Endodermal cell (in vitro differentiated cells): ENCODE results near the gene HOOK2. TPM values are rescaled to one million over a fixed set of nuclear protein-coding genes. Genes with fewer than 3 reads are reported as not detected.

Experiments used
- DNase-seq: peaks from one replicate; pipeline ENCODE4 v3.0.0-alpha.2; 2017
- H3K27ac ChIP-seq: 2 replicates; pipeline ENCODE4 v1.5.1; 2013; ENCODE audit warnings: mild to moderate bottlenecking, low read depth, low read length, moderate library complexity
- H3K27me3 ChIP-seq: 2 replicates; pipeline ENCODE4 v1.6.1; 2013; ENCODE audit warnings: mild to moderate bottlenecking, low read length, moderate library complexity; ENCODE audit not compliant: insufficient read depth, control insufficient read depth, poor library complexity, severe bottlenecking
- H3K36me3 ChIP-seq: 2 replicates; pipeline ENCODE4 v1.7.0; 2013; ENCODE audit warnings: mild to moderate bottlenecking, low read length, moderate library complexity; ENCODE audit not compliant: control insufficient read depth, insufficient read depth
- H3K4me1 ChIP-seq: one replicate; pipeline ENCODE4 v1.7.0; 2013; ENCODE audit warnings: low read length; ENCODE audit not compliant: control insufficient read depth, insufficient read depth
- H3K4me3 ChIP-seq: 2 replicates; pipeline ENCODE4 v1.5.1; 2013; ENCODE audit warnings: mild to moderate bottlenecking, low read length, moderate library complexity
- H3K9ac ChIP-seq: 2 replicates; pipeline ENCODE4 v1.6.1; 2013; ENCODE audit warnings: mild to moderate bottlenecking, low read length, moderate library complexity; ENCODE audit not compliant: poor library complexity, severe bottlenecking; ENCODE audit errors: extremely low read depth
- H3K9me3 ChIP-seq: 2 replicates; pipeline ENCODE4 v1.6.1; 2013; ENCODE audit warnings: mild to moderate bottlenecking, low read length, moderate library complexity; ENCODE audit not compliant: control insufficient read depth
- H3K27ac Mint-ChIP-seq: 2 replicates; pipeline ENCODE4 v1.8.0; 2020; ENCODE audit warnings: mixed read lengths
- H3K27me3 Mint-ChIP-seq: 2 replicates; pipeline ENCODE4 v1.8.0; 2021; ENCODE audit warnings: mild to moderate bottlenecking, mixed read lengths; ENCODE audit not compliant: insufficient read depth
- H3K36me3 Mint-ChIP-seq: 2 replicates; pipeline ENCODE4 v1.8.0; 2020; ENCODE audit warnings: low read depth, mixed read lengths
- H3K4me1 Mint-ChIP-seq: 2 replicates; pipeline ENCODE4 v1.8.0; 2020; ENCODE audit warnings: mixed read lengths
- H3K4me3 Mint-ChIP-seq: 2 replicates; pipeline ENCODE4 v1.8.0; 2020; ENCODE audit warnings: mild to moderate bottlenecking, moderate library complexity, mixed read lengths
- H3K9me3 Mint-ChIP-seq: 2 replicates; pipeline ENCODE4 v1.8.0; 2020; ENCODE audit warnings: mild to moderate bottlenecking, mixed read lengths
- CTCF ChIP-seq: fragments of 200-600 bp; sonication (generic); conservative IDR thresholded peaks from 2 replicates; pipeline ENCODE4 v1.5.0; 2021; ENCODE audit warnings: antibody characterized with exemption, mild to moderate bottlenecking
- whole genome bisulfite sequencing, 2 experiments: methylation state at CpG; one replicate each; pipeline versions ENCODE4 v1.1.5 to v1.1.7; 2013; ENCODE audit warnings: missing lambda C conversion rate in 2 of 2, mixed read lengths in 1 of 2; ENCODE audit not compliant: insufficient coverage in 1 of 2, insufficient read length in 1 of 2; 5-methylcytosine and 5-hydroxymethylcytosine counted together
- total RNA-seq, 2 donors: library from RNA; stranded (reverse); fragmentation: NEBNext Ultra II Directional in 1 of 2; extraction: Animal tissue kit (Norgen Biotek cat#: 25700) in 1 of 2; gene quantifications; 2 replicates in 1 of 2; 3 replicates in 1 of 2; pipeline ENCODE4 v1.2.1, GENCODE V29; 2021

Gene HOOK2
- total RNA-seq, 2 donors from 2014 or later, result 82.1 to 103 TPM

- H3K4me1 Mint-ChIP-seq, result peaks cover 20% of the 10 kb centered on the region
- Histone ChIP-seq H3K36me3 (no peaks in the 10 kb centered on the region), H3K9ac (no peak overlapping the region), H3K4me1 (peaks cover 4% of the 10 kb centered on the region), H3K9me3 (no peaks in the 10 kb centered on the region), H3K27ac (no peak overlapping the region), H3K27me3 (no peaks in the 10 kb centered on the region), H3K4me3 (no peak overlapping the region)
- no peaks in the 10 kb centered on the region for H3K9me3 Mint-ChIP-seq
- TF ChIP-seq CTCF, result peak; percentile 54
- peaks cover 4% of the 10 kb centered on the region for H3K36me3 Mint-ChIP-seq
- H3K27ac Mint-ChIP-seq, result peak overlapping the region; percentile 79
- peak; percentile 75 for DNase-seq
- WGBS, 2 experiments, result 70 to 83% methylated on average over 10 to 15 of the region's 15 CpGs
- peak overlapping the region; percentile 59 for H3K4me3 Mint-ChIP-seq
- H3K27me3 Mint-ChIP-seq, result no peaks in the 10 kb centered on the region
These were observed 4.0 kb upstream of the HOOK2 start for GRCh38 chr19:12779162-12779993.

- DNase-seq, result no peak
- Histone ChIP-seq H3K9me3 (no peaks in the 10 kb centered on the region), H3K9ac (no peak overlapping the region), H3K27me3 (no peaks in the 10 kb centered on the region), H3K4me3 (peak overlapping the region; percentile 82), H3K4me1 (peaks cover 4% of the 10 kb centered on the region), H3K36me3 (no peaks in the 10 kb centered on the region), H3K27ac (no peak overlapping the region)
- WGBS, 2 experiments, result 39 to 48% methylated on average over 5 to 6 of the region's 6 CpGs
- no peaks in the 10 kb centered on the region for H3K9me3 Mint-ChIP-seq
- H3K27ac Mint-ChIP-seq, result peak overlapping the region; percentile 81
- peaks cover 21% of the 10 kb centered on the region for H3K4me1 Mint-ChIP-seq
- no peak for TF ChIP-seq CTCF
- H3K27me3 Mint-ChIP-seq, result no peaks in the 10 kb centered on the region
- peak overlapping the region; percentile 59 for H3K4me3 Mint-ChIP-seq
- peaks cover 7% of the 10 kb centered on the region for H3K36me3 Mint-ChIP-seq
These were observed 3.5 kb upstream of the HOOK2 start for GRCh38 chr19:12778905-12779161.

GRCh38 chr19:12778017-12778904 is 2.9 kb upstream of the HOOK2 start:
- H3K36me3 Mint-ChIP-seq, result peaks cover 12% of the 10 kb centered on the region
- DNase-seq, result peak; percentile 84
- no peaks in the 10 kb centered on the region for H3K9me3 Mint-ChIP-seq

More at GRCh38 chr19:12778017-12778904, 2.9 kb upstream of the HOOK2 start:
- 7 to 18% methylated on average over 12 to 44 of the region's 44 CpGs for WGBS, 2 experiments
- Histone ChIP-seq H3K9me3 (no peaks in the 10 kb centered on the region), H3K4me3 (peak overlapping the region; percentile 82), H3K36me3 (no peaks in the 10 kb centered on the region), H3K9ac (no peak overlapping the region), H3K27ac (peak overlapping the region; percentile 14), H3K4me1 (peaks cover under 1% of the 10 kb centered on the region), H3K27me3 (no peaks in the 10 kb centered on the region)
- Mint-ChIP-seq H3K27ac (peak overlapping the region; percentile 81), H3K4me1 (peaks cover 22% of the 10 kb centered on the region), H3K27me3 (no peaks in the 10 kb centered on the region), H3K4me3 (peak overlapping the region; percentile 59)
- no peak for TF ChIP-seq CTCF
